CD4-positive, alpha-beta T cell treated with Interleukin-15 for 4 hours (primary cell): ENCODE results near the gene RING1.

ENCODE experiments used
- DNase-seq: peaks from one replicate; pipeline ENCODE4 v3.0.0-alpha.2; 2020; ENCODE audit warnings: low spot score

The RING1 gene

GRCh38 chr6:33192671-33193602, 15.4 kb upstream of the RING1 start:
- no peak for DNase-seq

- DNase-seq: no peak
Measured at GRCh38 chr6:33193619-33194018, 14.7 kb upstream of the RING1 start.

- DNase-seq: no peak
Measured at GRCh38 chr6:33194431-33194979, 13.8 kb upstream of the RING1 start.

GRCh38 chr6:33195304-33196165, 12.8 kb upstream of the RING1 start:
- no peak for DNase-seq

GRCh38 chr6:33197431-33198048, 10.8 kb upstream of the RING1 start:
- peak; percentile 57 for DNase-seq

- no peak for DNase-seq
Measured at GRCh38 chr6:33198159-33198852, 10.0 kb upstream of the RING1 start.

GRCh38 chr6:33198853-33199436, 9.4 kb upstream of the RING1 start:
- no peak for DNase-seq

- DNase-seq: peak; percentile 64
Measured at GRCh38 chr6:33199687-33200218, 8.5 kb upstream of the RING1 start.

GRCh38 chr6:33200219-33201146, 7.8 kb upstream of the RING1 start, which contains the start of the genes RXRB and SLC39A7:
RXRB (minus strand) TSS chr6:33200665; CDS start chr6:33200476, 189 bp downstream.
SLC39A7 (plus strand) TSS chr6:33200867; CDS start chr6:33201246, 379 bp downstream.
- peak; percentile 100 for DNase-seq

- DNase-seq: no peak
Measured at GRCh38 chr6:33201147-33201545, 7.2 kb upstream of the RING1 start.

GRCh38 chr6:33201935-33202334, 6.4 kb upstream of the RING1 start:
- DNase-seq: no peak

- no peak for DNase-seq
Measured at GRCh38 chr6:33202799-33203198, 5.5 kb upstream of the RING1 start.

- DNase-seq: no peak
Measured at GRCh38 chr6:33203443-33204164, 4.7 kb upstream of the RING1 start.

GRCh38 chr6:33204165-33204414, 4.2 kb upstream of the RING1 start:
- no peak for DNase-seq

- peak; percentile 89 for DNase-seq
Measured at GRCh38 chr6:33204415-33205190, 3.7 kb upstream of the RING1 start, which contains the start of gene HSD17B8. HSD17B8 (plus strand) TSS chr6:33204655; CDS start chr6:33204669, 14 bp downstream.

GRCh38 chr6:33205191-33206026, 2.9 kb upstream of the RING1 start:
- DNase-seq: peak; percentile 41
